Heart right ventricle (tissue), 16 donors: ENCODE data around the gene LBHD2. TPM values are rescaled to one million over a fixed set of nuclear protein-coding genes. Genes with fewer than 3 reads are reported as not detected.
A peak's percentile ranks its signal among the peaks of the same experiment; 100 is the strongest.
"Not testable (repeated sequence)": the region's sequence is repeated elsewhere in the genome, so short reads cannot be mapped to it uniquely, and the experiment has no call there.

ENCODE experiments used
- ATAC-seq, 8 donors: fragments of 200-7000 bp; cut with Tn5 transposase; one replicate each; pipeline ENCODE4 v1.9.1; 2020; ENCODE audit warnings: mild to moderate bottlenecking in 8 of 8, moderate library complexity in 8 of 8, moderate number of reproducible peaks in 1 of 8
- DNase-seq, 2 donors: peaks; one replicate each; pipeline ENCODE4 v3.0.0-alpha.2; 2020
- H3K27ac ChIP-seq, 10 donors: fragments of 200-600 bp; sonication (generic) in 2 of 10; one replicate each; pipeline versions ENCODE4 v1.5.0 to v1.8.0; 2020 to 2022; ENCODE audit warnings: mild to moderate bottlenecking in 3 of 10
- H3K27me3 ChIP-seq, 7 donors: fragments of 200-600 bp; one replicate each; pipeline ENCODE4 v1.8.0; 2021 to 2022; ENCODE audit warnings: mild to moderate bottlenecking in 2 of 7
- H3K36me3 ChIP-seq, 9 donors: fragments of 200-600 bp; sonication (generic) in 1 of 9; one replicate each; pipeline versions ENCODE4 v1.5.0 to v1.8.0; 2020 to 2022; ENCODE audit warnings: mild to moderate bottlenecking in 2 of 9
- H3K4me1 ChIP-seq, 9 donors: fragments of 200-600 bp; sonication (generic) in 1 of 9; one replicate each; pipeline versions ENCODE4 v1.5.0 to v1.8.0; 2020 to 2022; ENCODE audit warnings: mild to moderate bottlenecking in 4 of 9
- H3K4me3 ChIP-seq, 10 donors: fragments of 200-600 bp; sonication (generic) in 2 of 10; one replicate each; pipeline versions ENCODE4 v1.5.0 to v1.8.0; 2020 to 2022; ENCODE audit warnings: mild to moderate bottlenecking in 7 of 10, moderate library complexity in 2 of 10
- H3K9me3 ChIP-seq, 11 donors: fragments of 200-600 bp in 10 of 11; sonication (generic) in 2 of 11; one replicate each; pipeline versions ENCODE4 v1.5.0 to v1.8.0; 2013 to 2022; ENCODE audit warnings: mild to moderate bottlenecking in 2 of 11, control low read depth in 1 of 11, moderate library complexity in 1 of 11
- CTCF ChIP-seq, 9 donors: fragments of 200-600 bp; sonication (generic) in 2 of 9; IDR thresholded peaks; one replicate each; pipeline versions ENCODE4 v1.5.0 to v1.8.0; 2021 to 2022; ENCODE audit warnings: antibody characterized with exemption in 9 of 9, mild to moderate bottlenecking in 5 of 9, moderate library complexity in 1 of 9
- WGBS, 2 donors: extraction: QIAGEN DNeasy Blood & Tissue Kit; methylation state at CpG; one replicate each; pipeline ENCODE4 v1.1.7; 2013; ENCODE audit warnings: inconsistent platforms in 1 of 2; 5-methylcytosine and 5-hydroxymethylcytosine counted together
- intact Hi-C, 10 donors: fragments of 100-400 bp; cut with DNase I; formaldehyde crosslinking; loops; one replicate each; pipeline versions ENCODE4 v1.11.1 to v1.14.2; 2022
- polyA plus RNA-seq, 2 donors: library from polyadenylated mRNA; stranded (reverse); fragments of 200-250 nt; gene quantifications; one replicate each; pipeline ENCODE4 v1.2.3, GENCODE V29; 2013
- total RNA-seq, 10 donors: library from RNA; stranded (reverse); fragmentation: NEBNext Ultra II Directional in 3 of 10; extraction: Animal tissue kit (Norgen Biotek cat#: 25700) in 3 of 10; gene quantifications; one replicate each; pipeline versions ENCODE4 v1.2.1 to v1.2.4, GENCODE V29; 2021 to 2023
- donor health status: Arrhythmogenic right ventricular cardiomyopathy.
- donor health status: ischemic (EF 13 %, LVEDD 7.1; RV severe dilation, severe dysfunction).
- donor health status: healthy with polysubstance abuse.
- donor health status: DM: no; HTN: yes; CAD: no.
- donor health status: DM: no; HTN: no; CAD: no.
- donor health status: ischemic (EF 25% LVEDD 6.9; RV normal size, moderate dysfunction).
- donor health status: ischemic (EF 25% LVEDD 5.7; RV mildly dilated, moderate dysfunction).
- donor health status: healthy.
- donor health status: DM: yes; HTN: yes; CAD: no.
- donor health status: Ischemic cardiomyopathy.
- donor health status: ischemic (EF 35%, LVEDD 5.7; RV mildly dilated, moderate dysfunction).
- donor health status: nonischemic (EF 11% LVEDD 7.7; RV severe dilation, severe dysfunction).
- donor health status: DM: yes; HTN: yes; CAD: no.
- donor health status: PGD.
- donor health status: ischemic (EF 29% LVEDD 5.4; RV normal size, mild dysfunction).
- donor health status: nonischemic (EF 23%, LVEDD 6.1; RV moderate dilation, normal function).

LBHD2 gene
- total and polyA plus RNA-seq, 12 donors: 0.19 TPM; not detected in 11

DNA sequence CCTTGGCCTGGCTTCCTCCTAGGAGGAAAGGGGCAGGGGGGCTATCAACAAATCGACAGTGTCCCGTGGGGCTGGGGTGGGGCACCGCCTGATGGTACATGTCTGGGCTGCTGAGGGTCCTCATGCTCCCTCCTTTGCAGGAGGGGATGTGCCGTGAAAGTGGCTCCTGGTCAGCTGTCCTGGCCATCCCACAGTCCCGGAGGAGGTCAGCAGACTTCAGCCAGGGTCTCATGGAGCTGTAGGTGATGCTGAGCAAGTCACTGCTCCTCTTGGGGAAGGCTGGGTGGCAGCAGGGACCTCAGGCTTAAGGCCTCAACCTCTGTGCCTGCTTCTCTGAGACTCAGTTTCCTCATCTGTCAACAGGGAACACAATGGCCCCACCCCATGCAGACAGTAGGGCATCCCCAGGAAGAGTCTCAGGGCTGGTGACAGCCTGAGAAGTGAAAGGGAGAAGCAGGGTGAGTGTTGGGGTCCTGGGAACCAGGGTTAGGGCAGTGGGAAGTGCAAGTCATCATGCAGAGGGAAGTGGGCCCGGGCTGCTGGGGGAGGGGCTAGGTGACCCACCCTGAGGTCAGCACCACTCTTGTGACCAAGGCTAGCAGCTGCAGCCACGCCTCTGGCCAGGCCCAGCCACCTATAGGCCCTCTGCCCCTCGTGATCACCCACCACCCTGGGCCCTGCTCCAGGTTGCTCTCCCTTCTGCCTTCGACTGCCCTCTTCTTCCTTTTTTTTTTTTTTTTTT, 34.8 kb downstream of the LBHD2 start:
- DNase-seq: peak; percentile 67 to 77
- peaks cover 11 to 87% (median 57%) of the 10 kb centered on the region in 9 donors for H3K4me1 ChIP-seq
- 68 to 69% methylated on average over 8 to 9 of the region's 9 CpGs for WGBS, 2 donors

DNA sequence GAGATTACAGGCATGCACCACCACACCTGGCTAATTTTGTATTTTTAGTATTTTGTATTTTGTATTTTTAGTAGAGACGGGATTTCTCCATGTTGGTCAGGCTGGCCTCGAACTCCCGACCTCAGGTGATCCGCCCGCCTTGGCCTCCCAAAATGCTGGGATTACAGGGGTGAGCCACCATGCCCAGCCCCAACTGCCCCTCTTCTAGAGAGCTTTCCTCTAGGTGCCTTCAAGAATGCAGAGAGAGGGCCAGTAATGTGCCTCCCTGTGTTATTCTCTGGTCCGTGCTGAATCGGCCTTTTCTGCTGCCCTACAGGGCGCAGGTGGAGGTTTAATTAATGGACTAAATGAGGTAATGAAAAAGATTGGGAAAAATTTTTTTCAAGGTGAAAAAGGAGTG, 35.5 kb downstream of the LBHD2 start:
- H3K9me3 ChIP-seq, intact Hi-C loops, H3K4me3 ChIP-seq, H3K36me3 ChIP-seq, H3K27me3 ChIP-seq, DNase-seq, ATAC-seq: not testable (repeated sequence)
- peak overlapping the region in 8 of 10 donors; percentile 1 to 99 (median 74) for H3K27ac ChIP-seq
- WGBS, 2 donors: 94 to 97% methylated on average over 8 of the region's 8 CpGs
- H3K4me1 ChIP-seq: peaks cover 18 to 87% (median 64%) of the 10 kb centered on the region in 9 donors

More for the DNA sequence above, 34.8 kb downstream of the LBHD2 start:
- intact Hi-C loops: no loop called here
- peak in 5 of 8 donors; percentile 3 to 21 (median 7) for ATAC-seq
- peaks cover 0 to 6% (median 0%) of the 10 kb centered on the region in 7 donors for H3K27me3 ChIP-seq
- H3K4me3 ChIP-seq: no peak overlapping the region
- H3K27ac ChIP-seq: peak overlapping the region; percentile 3 to 99 (median 73)
- TF ChIP-seq CTCF (IDR thresholded peaks at IDR 0.05): no peak
- no peaks in the 10 kb centered on the region for H3K36me3 ChIP-seq
- no peaks in the 10 kb centered on the region for H3K9me3 ChIP-seq

GRCh38 chr14:103121121-103121845, 37.3 kb downstream of the LBHD2 start:
- Histone ChIP-seq H3K9me3 (no peaks in the 10 kb centered on the region), H3K27ac (peak overlapping the region; percentile 41 to 99 (median 97)), H3K4me1 (peaks cover 23 to 89% (median 72%) of the 10 kb centered on the region in 9 donors), H3K27me3 (peaks cover 0 to 6% (median 0%) of the 10 kb centered on the region in 7 donors), H3K4me3 (peak overlapping the region in 7 of 10 donors; percentile 7 to 95 (median 86)), H3K36me3 (peaks cover 0 to 6% (median 0%) of the 10 kb centered on the region in 9 donors)
- ATAC-seq: peak; percentile 1 to 34 (median 22)
- no peak for TF ChIP-seq CTCF (IDR thresholded peaks at IDR 0.05)
- peak; percentile 69 to 76 for DNase-seq
- intact Hi-C loops: loop anchor here in 1 of 10 donors (5.0 kb wide), 1 partner anchor 44 kb away; no protein-coding TSS in a partner anchor
- WGBS, 2 donors: 20 to 38% methylated on average over 18 of the region's 18 CpGs

DNA sequence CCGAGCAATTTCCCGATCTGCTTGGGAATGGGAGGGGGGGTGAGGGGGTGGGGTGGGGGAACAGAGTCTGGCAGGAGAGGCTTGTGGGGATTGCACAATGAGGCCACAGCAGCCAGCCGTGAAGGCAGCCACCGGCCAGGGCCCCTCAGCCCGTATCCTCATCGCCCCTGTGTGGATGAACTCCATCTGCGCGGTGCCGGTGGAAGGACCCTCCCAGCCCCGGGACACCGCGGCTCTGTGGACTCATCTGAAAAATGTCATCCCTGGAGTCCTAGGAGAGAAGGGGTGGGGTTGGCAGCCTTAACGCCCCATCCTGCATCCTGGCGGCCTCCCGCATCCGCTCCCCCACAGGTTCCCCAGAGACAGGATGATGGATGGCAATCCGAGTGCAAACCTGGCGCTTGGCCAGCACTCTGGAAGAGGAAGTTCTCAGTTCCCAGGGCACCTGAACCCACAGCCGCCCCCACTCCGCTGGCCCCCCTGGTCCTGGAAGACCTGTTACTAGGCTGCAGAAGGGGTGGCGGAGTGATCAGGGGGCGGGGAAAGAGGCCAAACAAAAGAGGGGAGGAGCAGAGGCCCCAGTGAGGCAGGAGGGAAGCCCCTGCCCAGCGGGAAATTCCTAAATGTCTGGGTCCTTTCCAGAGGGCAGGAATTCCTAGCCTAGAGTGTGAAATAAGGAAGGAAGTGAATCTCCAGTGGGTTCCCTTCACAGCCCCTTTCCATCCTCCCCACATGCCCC, 38.0 kb downstream of the LBHD2 start:
- no peak for TF ChIP-seq CTCF (IDR thresholded peaks at IDR 0.05)
- H3K4me1 ChIP-seq: peaks cover 27 to 93% (median 77%) of the 10 kb centered on the region in 9 donors
- peak; percentile 88 to 89 for DNase-seq
- H3K9me3 ChIP-seq: no peaks in the 10 kb centered on the region
- intact Hi-C loops: loop anchor here in 1 of 10 donors (5.0 kb wide), 1 partner anchor 45 kb away; no protein-coding TSS in a partner anchor
- H3K27ac ChIP-seq: peak overlapping the region; percentile 64 to 99 (median 97)
- peak; percentile 24 to 61 (median 54) for ATAC-seq
- 15 to 17% methylated on average over 23 of the region's 23 CpGs for WGBS, 2 donors
- H3K4me3 ChIP-seq: peak overlapping the region in 9 of 10 donors; percentile 56 to 95 (median 86)
- H3K36me3 ChIP-seq: peaks cover 0 to 11% (median 0%) of the 10 kb centered on the region in 9 donors
- H3K27me3 ChIP-seq: peaks cover 0 to 6% (median 0%) of the 10 kb centered on the region in 7 donors
